ENCODE results near the gene KRTAP23-1.

- TF ChIP-seq, protein P1, sequence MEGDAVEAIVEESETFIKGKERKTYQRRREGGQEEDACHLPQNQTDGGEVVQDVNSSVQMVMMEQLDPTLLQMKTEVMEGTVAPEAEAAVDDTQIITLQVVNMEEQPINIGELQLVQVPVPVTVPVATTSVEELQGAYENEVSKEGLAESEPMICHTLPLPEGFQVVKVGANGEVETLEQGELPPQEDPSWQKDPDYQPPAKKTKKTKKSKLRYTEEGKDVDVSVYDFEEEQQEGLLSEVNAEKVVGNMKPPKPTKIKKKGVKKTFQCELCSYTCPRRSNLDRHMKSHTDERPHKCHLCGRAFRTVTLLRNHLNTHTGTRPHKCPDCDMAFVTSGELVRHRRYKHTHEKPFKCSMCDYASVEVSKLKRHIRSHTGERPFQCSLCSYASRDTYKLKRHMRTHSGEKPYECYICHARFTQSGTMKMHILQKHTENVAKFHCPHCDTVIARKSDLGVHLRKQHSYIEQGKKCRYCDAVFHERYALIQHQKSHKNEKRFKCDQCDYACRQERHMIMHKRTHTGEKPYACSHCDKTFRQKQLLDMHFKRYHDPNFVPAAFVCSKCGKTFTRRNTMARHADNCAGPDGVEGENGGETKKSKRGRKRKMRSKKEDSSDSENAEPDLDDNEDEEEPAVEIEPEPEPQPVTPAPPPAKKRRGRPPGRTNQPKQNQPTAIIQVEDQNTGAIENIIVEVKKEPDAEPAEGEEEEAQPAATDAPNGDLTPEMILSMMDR (IDR thresholded peaks at IDR 0.05) = no peak
- TF ChIP-seq POLR2AphosphoS5 (IDR thresholded peaks at IDR 0.05) = no peak
- no peak for TF ChIP-seq POLR2A (IDR thresholded peaks at IDR 0.05)
Measured at GRCh38 chr21:30329203-30329875, 19.1 kb downstream of the KRTAP23-1 start.

Measured in prostate gland (tissue), 2 donors.